Effector memory CD8-positive, alpha-beta T cell (primary cell): ENCODE measurements around the gene METTL23.
"Not testable (repeated sequence)": the region's sequence is repeated elsewhere in the genome, so short reads cannot be mapped to it uniquely, and the experiment has no call there.

Experiments used
- ATAC-seq: fragments of 150-1000 bp; cut with Tn5 transposase; replicated peaks from 2 replicates; pipeline ENCODE4 v1.10.0; 2021; ENCODE audit warnings: mild to moderate bottlenecking, moderate library complexity
- DNase-seq, 3 experiments: peaks; one replicate each; pipeline ENCODE4 v3.0.0; 2021
- H3K27ac Mint-ChIP-seq, 2 donors: one replicate each; pipeline ENCODE4 v1.8.0; 2022; ENCODE audit warnings: mild to moderate bottlenecking in 2 of 2, mixed read lengths in 2 of 2, moderate library complexity in 2 of 2
- H3K27me3 Mint-ChIP-seq, 2 donors: one replicate each; pipeline ENCODE4 v1.8.0; 2022; ENCODE audit warnings: mixed read lengths in 2 of 2
- H3K36me3 Mint-ChIP-seq: one replicate; pipeline ENCODE4 v1.8.0; 2022; ENCODE audit warnings: mild to moderate bottlenecking, moderate library complexity, mixed read lengths; ENCODE audit not compliant: insufficient read depth
- H3K4me1 Mint-ChIP-seq, 2 donors: one replicate each; pipeline ENCODE4 v1.8.0; 2022; ENCODE audit warnings: low read depth in 2 of 2, mixed read lengths in 2 of 2
- H3K4me3 Mint-ChIP-seq, 2 donors: one replicate each; pipeline ENCODE4 v1.8.0; 2022; ENCODE audit warnings: mild to moderate bottlenecking in 2 of 2, mixed read lengths in 2 of 2, moderate library complexity in 2 of 2
- H3K9me3 Mint-ChIP-seq, 2 donors: one replicate each; pipeline ENCODE4 v1.8.0; 2022; ENCODE audit warnings: mixed read lengths in 2 of 2

The METTL23 gene

GRCh38 chr17:76725580-76726230, 934 bp upstream of the METTL23 start:
- Mint-ChIP-seq H3K27ac (peak overlapping the region; percentile 99 to 100), H3K4me3 (peak overlapping the region; percentile 98 to 99), H3K4me1 (peaks cover 27 to 39% of the 10 kb centered on the region in 2 donors), H3K27me3 (no peaks in the 10 kb centered on the region), H3K36me3 (peaks cover 96% of the 10 kb centered on the region), H3K9me3 (no peaks in the 10 kb centered on the region)
- ATAC-seq = peak; percentile 21
- peak; percentile 63 to 70 (median 67) for DNase-seq

GRCh38 chr17:76726231-76726775, 336 bp upstream of the METTL23 start, which contains the start of gene JMJD6:
Gene JMJD6 (minus strand): TSS chr17:76726606. CDS start chr17:76726475, 131 bp downstream.
- peaks cover 27 to 39% of the 10 kb centered on the region in 2 donors for H3K4me1 Mint-ChIP-seq

GRCh38 chr17:76727745-76728456, 1.3 kb downstream of the METTL23 start:
- peaks cover 96% of the 10 kb centered on the region for H3K36me3 Mint-ChIP-seq

More at GRCh38 chr17:76726231-76726775, 336 bp upstream of the METTL23 start, which contains the start of gene JMJD6:
- Mint-ChIP-seq H3K27me3 (no peaks in the 10 kb centered on the region), H3K4me3 (peak within 1 kb of the TSS; percentile 98 to 99), H3K36me3 (peaks cover 96% of the 10 kb centered on the region), H3K9me3 (no peaks in the 10 kb centered on the region), H3K27ac (peak within 1 kb of the TSS; percentile 99 to 100)
- ATAC-seq (peak; percentile 74), DNase-seq (no peak)

GRCh38 chr17:76731800-76732733, 5.4 kb downstream of the METTL23 start:
- Mint-ChIP-seq H3K36me3 (peaks cover 96% of the 10 kb centered on the region), H3K27ac (peak overlapping the region; percentile 82 to 99), H3K4me3 (peak overlapping the region; percentile 4 to 96), H3K4me1 (peaks cover 46 to 47% of the 10 kb centered on the region in 2 donors)
- not testable (repeated sequence) for ATAC-seq, H3K27me3 Mint-ChIP-seq, DNase-seq, H3K9me3 Mint-ChIP-seq

More at GRCh38 chr17:76727745-76728456, 1.3 kb downstream of the METTL23 start:
- peaks cover 27 to 29% of the 10 kb centered on the region in 2 donors for H3K4me1 Mint-ChIP-seq
- no peaks in the 10 kb centered on the region for H3K9me3 Mint-ChIP-seq
- peak overlapping the region; percentile 99 to 100 for H3K27ac Mint-ChIP-seq
- ATAC-seq (no peak), DNase-seq (no peak)
- H3K4me3 Mint-ChIP-seq = peak overlapping the region; percentile 98 to 99
- no peaks in the 10 kb centered on the region for H3K27me3 Mint-ChIP-seq

GRCh38 chr17:76732734-76733617, 6.3 kb downstream of the METTL23 start:
- Mint-ChIP-seq H3K36me3 (peaks cover 97% of the 10 kb centered on the region), H3K27ac (peak overlapping the region; percentile 98 to 99), H3K27me3 (no peaks in the 10 kb centered on the region), H3K9me3 (no peaks in the 10 kb centered on the region), H3K4me3 (peak overlapping the region; percentile 96 to 97), H3K4me1 (peaks cover 41% of the 10 kb centered on the region in 2 donors)
- DNase-seq (no peak), ATAC-seq (no peak)

GRCh38 chr17:76733618-76733957, 6.9 kb downstream of the METTL23 start:
- H3K9me3 Mint-ChIP-seq = no peaks in the 10 kb centered on the region
- peak overlapping the region; percentile 98 to 99 for H3K27ac Mint-ChIP-seq
- ATAC-seq (no peak), DNase-seq (no peak)
- peaks cover 45 to 46% of the 10 kb centered on the region in 2 donors for H3K4me1 Mint-ChIP-seq
- no peaks in the 10 kb centered on the region for H3K27me3 Mint-ChIP-seq
- H3K36me3 Mint-ChIP-seq = peaks cover 97% of the 10 kb centered on the region
- H3K4me3 Mint-ChIP-seq = peak overlapping the region; percentile 96 to 97

GRCh38 chr17:76734080-76734840, 7.6 kb downstream of the METTL23 start:
- Mint-ChIP-seq H3K4me3 (peak overlapping the region; percentile 96 to 97), H3K27me3 (no peaks in the 10 kb centered on the region), H3K27ac (peak overlapping the region; percentile 98 to 99), H3K36me3 (peaks cover 90% of the 10 kb centered on the region), H3K9me3 (no peaks in the 10 kb centered on the region), H3K4me1 (peaks cover 50% of the 10 kb centered on the region in 2 donors)
- DNase-seq = no peak
- no peak for ATAC-seq

GRCh38 chr17:76735006-76735405, 8.4 kb downstream of the METTL23 start:
- peak overlapping the region; percentile 96 to 97 for H3K4me3 Mint-ChIP-seq
- peaks cover 44 to 48% of the 10 kb centered on the region in 2 donors for H3K4me1 Mint-ChIP-seq
- peaks cover 83% of the 10 kb centered on the region for H3K36me3 Mint-ChIP-seq
- peak overlapping the region; percentile 98 to 99 for H3K27ac Mint-ChIP-seq
- no peaks in the 10 kb centered on the region for H3K9me3 Mint-ChIP-seq
- no peak for ATAC-seq
- H3K27me3 Mint-ChIP-seq = no peaks in the 10 kb centered on the region
- no peak for DNase-seq

- peak overlapping the region; percentile 96 to 97 for H3K4me3 Mint-ChIP-seq
- no peaks in the 10 kb centered on the region for H3K9me3 Mint-ChIP-seq
- H3K4me1 Mint-ChIP-seq = peaks cover 44 to 49% of the 10 kb centered on the region in 2 donors
- H3K36me3 Mint-ChIP-seq = peaks cover 78% of the 10 kb centered on the region
- DNase-seq = no peak
- H3K27me3 Mint-ChIP-seq = no peaks in the 10 kb centered on the region
- peak overlapping the region; percentile 98 to 99 for H3K27ac Mint-ChIP-seq
- no peak for ATAC-seq
Measured at GRCh38 chr17:76735586-76736348, 9.1 kb downstream of the METTL23 start.

GRCh38 chr17:76736349-76737081, 9.9 kb downstream of the METTL23 start:
- Mint-ChIP-seq H3K27me3 (no peaks in the 10 kb centered on the region), H3K9me3 (no peaks in the 10 kb centered on the region), H3K27ac (peak overlapping the region; percentile 98 to 99), H3K36me3 (peaks cover 73% of the 10 kb centered on the region), H3K4me1 (peaks cover 44 to 48% of the 10 kb centered on the region in 2 donors), H3K4me3 (peak overlapping the region; percentile 96 to 97)
- DNase-seq (peak; percentile 39 to 46 (median 44)), ATAC-seq (peak; percentile 7)
